HepG2 (cell line): Measurements from ENCODE around the gene NDUFS6. TPM values are rescaled to one million over a fixed set of nuclear protein-coding genes. Genes with fewer than 3 reads are reported as not detected.

Source experiments
- ATAC-seq: fragments of 200-7000 bp; cut with Tn5 transposase; 3 replicates; pipeline ENCODE4 v1.9.1; 2020; ENCODE audit warnings: mild to moderate bottlenecking, moderate library complexity
- BruUV-seq: library from RNA; stranded (reverse); fragments of 400-500 nt; replicated peaks from 2 replicates; lab custom pipeline; 2021; lab: Mats Ljungman, UMichigan
- CTCF ChIA-PET: fragments of 300-600 bp; formaldehyde crosslinking; extraction: SDS; loops from one replicate; lab custom pipeline; 2021; ENCODE audit warnings: low total read pairs, inconsistent platforms, low intra/inter-chr PET ratio; lab: Yijun Ruan, JAX
- POLR2A ChIA-PET: fragments of 350-600 bp; sonication (Branson Sonifier 250); formaldehyde crosslinking; loops from one replicate; lab custom pipeline; 2020; ENCODE audit warnings: antibody characterized with exemption, inconsistent platforms; lab: Yijun Ruan, JAX
- DNase-seq: peaks from one replicate; pipeline ENCODE4 v3.0.0-alpha.2; 2015; ENCODE audit warnings: low spot score
- FAIRE-seq: peaks from 3 replicates; lab custom pipeline; 2011; peaks lifted over from hg19 to GRCh38; lab: Jason Lieb, UNC
- H2AFZ ChIP-seq: one replicate; pipeline ENCODE4 v1.6.1; 2011; ENCODE audit warnings: low read length, inconsistent platforms
- H3K27ac ChIP-seq: fragments of 300-600 bp; 3 replicates; pipeline ENCODE4 v1.8.0; 2011; ENCODE audit warnings: mixed run types, mild to moderate bottlenecking, mixed read lengths, low read length, inconsistent platforms; ENCODE audit not compliant: insufficient read depth; ENCODE audit errors: extremely low read length
- H3K27me3 ChIP-seq, 2 experiments: fragments of 200-600 bp in 1 of 2; 2 replicates in 1 of 2; 3 replicates in 1 of 2; pipeline versions ENCODE4 v1.6.0 to v1.8.0; 2011; ENCODE audit warnings: low read length in 2 of 2, mild to moderate bottlenecking in 2 of 2, moderate library complexity in 2 of 2, inconsistent platforms in 1 of 2; ENCODE audit not compliant: insufficient read depth in 2 of 2, control insufficient read depth in 1 of 2
- H3K36me3 ChIP-seq, 2 experiments: fragments of 200-600 bp in 1 of 2; replicated peaks in 1 of 2; 2 replicates in 1 of 2; 3 replicates in 1 of 2; pipeline versions ENCODE4 v1.5.1 to v1.8.0; 2011; ENCODE audit warnings: low read length in 2 of 2, inconsistent platforms in 1 of 2; ENCODE audit not compliant: insufficient read depth in 2 of 2, control insufficient read depth in 1 of 2
- H3K4me1 ChIP-seq: 2 replicates; pipeline ENCODE4 v1.5.1; 2012; ENCODE audit warnings: low read length, inconsistent platforms; ENCODE audit not compliant: insufficient read depth
- H3K4me2 ChIP-seq: 2 replicates; pipeline ENCODE4 v1.6.0; 2011; ENCODE audit warnings: low read depth, low read length, inconsistent platforms
- H3K4me3 ChIP-seq, 3 experiments: fragments of 200-600 bp in 1 of 3; sonication (generic), shearing (Covaris generic) in 1 of 3; replicated peaks in 1 of 3; 2 replicates each; pipeline ENCODE4 v1.5.1; 2011 to 2016; ENCODE audit warnings: low read length in 3 of 3, inconsistent platforms in 2 of 3, low read depth in 2 of 3, mild to moderate bottlenecking in 2 of 3, control low read depth in 1 of 3, mixed read lengths in 1 of 3; ENCODE audit not compliant: insufficient read depth in 1 of 3
- H3K79me2 ChIP-seq: one replicate; pipeline ENCODE4 v1.6.1; 2011; ENCODE audit warnings: low read length, inconsistent platforms; ENCODE audit not compliant: insufficient read depth
- H3K9ac ChIP-seq: 2 replicates; pipeline ENCODE4 v1.6.0; 2011; ENCODE audit warnings: mild to moderate bottlenecking, low read depth, low read length, inconsistent platforms; ENCODE audit not compliant: insufficient read depth
- H3K9me3 ChIP-seq: 2 replicates; pipeline ENCODE4 v1.5.1; 2012; ENCODE audit warnings: mild to moderate bottlenecking, low read length
- H4K20me1 ChIP-seq: 2 replicates; pipeline ENCODE4 v1.6.0; 2011; ENCODE audit warnings: inconsistent platforms, mild to moderate bottlenecking, low read length, moderate library complexity; ENCODE audit not compliant: insufficient read depth
- FOXA3 ChIP-seq: IDR thresholded peaks from 2 replicates; pipeline ENCODE4 v1.6.1; 2016; ENCODE audit warnings: missing genetic modification reagents, missing compliant biosample characterization
- KDM1A ChIP-seq: IDR thresholded peaks from 2 replicates; pipeline ENCODE4 v1.6.1; 2016; ENCODE audit warnings: missing compliant biosample characterization
- TOPORS ChIP-seq: sonication (generic); formaldehyde crosslinking; IDR thresholded peaks from 2 replicates; pipeline ENCODE4 v1.8.0; 2023; ENCODE audit warnings: mild to moderate bottlenecking, missing genetic modification reagents
- ZNF264 ChIP-seq: sonication (generic); formaldehyde crosslinking; IDR thresholded peaks from 2 replicates; pipeline ENCODE4 v1.4.0; 2020; ENCODE audit warnings: missing genetic modification reagents
- WGBS: methylation state at CpG from one replicate; pipeline ENCODE4 v1.1.6; 2017; ENCODE audit warnings: low lambda C conversion rate; 5-methylcytosine and 5-hydroxymethylcytosine counted together
- in situ Hi-C: cut with HindIII; loops from 2 replicates; pipeline ENCODE4 v1.10.0; 2017; ENCODE audit warnings: low pct_unique_long_range_greater_than_20kb; ENCODE audit not compliant: extremely low pct_ligation_motif_present
- intact Hi-C: fragments of 100-400 bp; cut with micrococcal nuclease; formaldehyde crosslinking; loops from one replicate; pipeline ENCODE4 v1.10.0; 2022; ENCODE audit not compliant: unreplicated experiment
- polyA plus RNA-seq, 8 experiments: library from polyadenylated mRNA; depleted of rRNA in 3 of 8; stranded (reverse) in 7 of 8; unstranded in 1 of 8; fragments of >200 nt; fragmentation: Illumina TruSeq in 4 of 8; extraction: Trizol in 4 of 8; gene quantifications; 2 replicates each; pipeline versions ENCODE4 v1.2.1 to v1.2.3, GENCODE V29; 2011 to 2016; ENCODE audit warnings: low read depth in 4 of 8, missing spikeins in 1 of 8, mixed read lengths in 1 of 8; ENCODE audit not compliant: insufficient read depth in 1 of 8
- total RNA-seq, 5 experiments: library from RNA; depleted of rRNA; stranded (reverse); fragments of >200 nt; fragmentation: Illumina TruSeq; extraction: Trizol; gene quantifications; 2 replicates each; pipeline ENCODE4 v1.2.3, GENCODE V29; 2016; ENCODE audit warnings: low read depth in 1 of 5
- TF ChIP-seq, protein P1 (sequence below): IDR thresholded peaks from 2 replicates; pipeline ENCODE4 v1.6.1; 2016; ENCODE audit warnings: mild to moderate bottlenecking, missing biosample characterization, missing genetic modification reagents
- TF ChIP-seq, protein P2 (sequence below): sonication (generic); formaldehyde crosslinking; IDR thresholded peaks from 2 replicates; pipeline ENCODE4 v1.9.0; 2022; ENCODE audit warnings: missing genetic modification reagents, mild to moderate bottlenecking, borderline replicate concordance
- TF ChIP-seq, protein P3 (sequence below): IDR thresholded peaks from 2 replicates; pipeline ENCODE4 v1.6.1; 2016; ENCODE audit warnings: control low read depth
- TF ChIP-seq, protein P4 (sequence below): sonication (generic); formaldehyde crosslinking; IDR thresholded peaks from 2 replicates; pipeline ENCODE4 v1.4.0; 2020; ENCODE audit warnings: missing genetic modification reagents, borderline replicate concordance

Gene NDUFS6
- total and polyA plus RNA-seq, 2 of the 13 experiments (the other 11 are each of a cell fraction or from before 2014, with no cell fraction given): 23.7 to 50.4 TPM

GRCh38 chr5:1827025-1827885, 26.0 kb downstream of the NDUFS6 start:
- Histone ChIP-seq H3K4me1 (peaks cover 10% of the 10 kb centered on the region), H3K27ac (no peak overlapping the region), H3K27me3 (no peaks in the 10 kb centered on the region), H3K36me3 (0 out of 5 replicates have a peak, but pooled peaks cover 2 to 9% of the 10 kb centered on the region in 2 experiments), H2AFZ (no peak overlapping the region), H3K79me2 (no peaks in the 10 kb centered on the region), H3K9ac (no peak overlapping the region), H3K4me2 (no peak overlapping the region), H3K4me3 (no peak overlapping the region), H3K9me3 (no peaks in the 10 kb centered on the region), H4K20me1 (no peaks in the 10 kb centered on the region)
- POLR2A ChIA-PET: no interaction called here
- intact Hi-C loops: no loop called here
- BruUV-seq: no TSS peak
- in situ Hi-C loops: no loop called here
- DNase-seq: no peak
- WGBS: 97% methylated on average over 23 of the region's 26 CpGs
- CTCF ChIA-PET: no interaction called here
- FAIRE-seq: no peak
- TF ChIP-seq, protein P1, sequence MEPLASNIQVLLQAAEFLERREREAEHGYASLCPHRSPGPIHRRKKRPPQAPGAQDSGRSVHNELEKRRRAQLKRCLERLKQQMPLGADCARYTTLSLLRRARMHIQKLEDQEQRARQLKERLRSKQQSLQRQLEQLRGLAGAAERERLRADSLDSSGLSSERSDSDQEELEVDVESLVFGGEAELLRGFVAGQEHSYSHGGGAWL (CRISPR knock-in tag): no peak
- TF ChIP-seq, protein P2, sequence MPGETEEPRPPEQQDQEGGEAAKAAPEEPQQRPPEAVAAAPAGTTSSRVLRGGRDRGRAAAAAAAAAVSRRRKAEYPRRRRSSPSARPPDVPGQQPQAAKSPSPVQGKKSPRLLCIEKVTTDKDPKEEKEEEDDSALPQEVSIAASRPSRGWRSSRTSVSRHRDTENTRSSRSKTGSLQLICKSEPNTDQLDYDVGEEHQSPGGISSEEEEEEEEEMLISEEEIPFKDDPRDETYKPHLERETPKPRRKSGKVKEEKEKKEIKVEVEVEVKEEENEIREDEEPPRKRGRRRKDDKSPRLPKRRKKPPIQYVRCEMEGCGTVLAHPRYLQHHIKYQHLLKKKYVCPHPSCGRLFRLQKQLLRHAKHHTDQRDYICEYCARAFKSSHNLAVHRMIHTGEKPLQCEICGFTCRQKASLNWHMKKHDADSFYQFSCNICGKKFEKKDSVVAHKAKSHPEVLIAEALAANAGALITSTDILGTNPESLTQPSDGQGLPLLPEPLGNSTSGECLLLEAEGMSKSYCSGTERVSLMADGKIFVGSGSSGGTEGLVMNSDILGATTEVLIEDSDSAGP (CRISPR knock-in tag): no peak
- TF ChIP-seq, protein P3, sequence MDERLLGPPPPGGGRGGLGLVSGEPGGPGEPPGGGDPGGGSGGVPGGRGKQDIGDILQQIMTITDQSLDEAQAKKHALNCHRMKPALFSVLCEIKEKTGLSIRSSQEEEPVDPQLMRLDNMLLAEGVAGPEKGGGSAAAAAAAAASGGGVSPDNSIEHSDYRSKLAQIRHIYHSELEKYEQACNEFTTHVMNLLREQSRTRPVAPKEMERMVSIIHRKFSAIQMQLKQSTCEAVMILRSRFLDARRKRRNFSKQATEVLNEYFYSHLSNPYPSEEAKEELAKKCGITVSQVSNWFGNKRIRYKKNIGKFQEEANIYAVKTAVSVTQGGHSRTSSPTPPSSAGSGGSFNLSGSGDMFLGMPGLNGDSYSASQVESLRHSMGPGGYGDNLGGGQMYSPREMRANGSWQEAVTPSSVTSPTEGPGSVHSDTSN (CRISPR knock-in tag): no peak
- TF ChIP-seq TOPORS (CRISPR knock-in tag) (no peak), ZNF264 (CRISPR knock-in tag) (no peak), KDM1A (no peak), FOXA3 (CRISPR knock-in tag) (no peak)
- TF ChIP-seq, protein P4, sequence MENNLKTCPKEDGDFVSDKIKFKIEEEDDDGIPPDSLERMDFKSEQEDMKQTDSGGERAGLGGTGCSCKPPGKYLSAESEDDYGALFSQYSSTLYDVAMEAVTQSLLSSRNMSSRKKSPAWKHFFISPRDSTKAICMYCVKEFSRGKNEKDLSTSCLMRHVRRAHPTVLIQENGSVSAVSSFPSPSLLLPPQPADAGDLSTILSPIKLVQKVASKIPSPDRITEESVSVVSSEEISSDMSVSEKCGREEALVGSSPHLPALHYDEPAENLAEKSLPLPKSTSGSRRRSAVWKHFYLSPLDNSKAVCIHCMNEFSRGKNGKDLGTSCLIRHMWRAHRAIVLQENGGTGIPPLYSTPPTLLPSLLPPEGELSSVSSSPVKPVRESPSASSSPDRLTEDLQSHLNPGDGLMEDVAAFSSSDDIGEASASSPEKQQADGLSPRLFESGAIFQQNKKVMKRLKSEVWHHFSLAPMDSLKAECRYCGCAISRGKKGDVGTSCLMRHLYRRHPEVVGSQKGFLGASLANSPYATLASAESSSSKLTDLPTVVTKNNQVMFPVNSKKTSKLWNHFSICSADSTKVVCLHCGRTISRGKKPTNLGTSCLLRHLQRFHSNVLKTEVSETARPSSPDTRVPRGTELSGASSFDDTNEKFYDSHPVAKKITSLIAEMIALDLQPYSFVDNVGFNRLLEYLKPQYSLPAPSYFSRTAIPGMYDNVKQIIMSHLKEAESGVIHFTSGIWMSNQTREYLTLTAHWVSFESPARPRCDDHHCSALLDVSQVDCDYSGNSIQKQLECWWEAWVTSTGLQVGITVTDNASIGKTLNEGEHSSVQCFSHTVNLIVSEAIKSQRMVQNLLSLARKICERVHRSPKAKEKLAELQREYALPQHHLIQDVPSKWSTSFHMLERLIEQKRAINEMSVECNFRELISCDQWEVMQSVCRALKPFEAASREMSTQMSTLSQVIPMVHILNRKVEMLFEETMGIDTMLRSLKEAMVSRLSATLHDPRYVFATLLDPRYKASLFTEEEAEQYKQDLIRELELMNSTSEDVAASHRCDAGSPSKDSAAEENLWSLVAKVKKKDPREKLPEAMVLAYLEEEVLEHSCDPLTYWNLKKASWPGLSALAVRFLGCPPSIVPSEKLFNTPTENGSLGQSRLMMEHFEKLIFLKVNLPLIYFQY (CRISPR knock-in tag): no peak
- no peak for ATAC-seq
